ENCODE measurements around the gene SNTG2. TPM values are rescaled to one million over a fixed set of nuclear protein-coding genes. Genes with fewer than 3 reads are reported as not detected.

The SNTG2 gene
- polyA plus RNA-seq, 3 donors: not detected

- no peak for TF ChIP-seq CTCF (IDR thresholded peaks at IDR 0.05)
- no peaks in the 10 kb centered on the region for H3K36me3 Mint-ChIP-seq
- no peak overlapping the region for H3K9ac ChIP-seq (ENCODE audit: insufficient read depth, low read length, poor library complexity, severe bottlenecking)
- no peaks in the 10 kb centered on the region for H3K4me1 ChIP-seq (ENCODE audit: control insufficient read depth in 1 of 2, insufficient read depth in 2 of 2, low read length in 2 of 2)
- no peak overlapping the region for H3K27ac Mint-ChIP-seq
- no peak overlapping the region for H3K4me3 ChIP-seq (replicated peaks in 1 of 3; ENCODE audit: low read depth in 2 of 3, low read length in 3 of 3)
- H3K9me3 Mint-ChIP-seq: peaks cover 2 to 5% (median 3%) of the 10 kb centered on the region in 7 donors
- H3K9me3 ChIP-seq (replicated peaks in 1 of 2; ENCODE audit: control insufficient read depth in 1 of 2, insufficient read depth in 1 of 2, low read length in 2 of 2): peaks cover 0 to 5% of the 10 kb centered on the region in 2 donors
- H3K79me2 ChIP-seq (ENCODE audit: insufficient read depth, low read length): no peaks in the 10 kb centered on the region
- H4K20me1 ChIP-seq (ENCODE audit: insufficient read depth, low read length): no peaks in the 10 kb centered on the region
- H3K4me3 Mint-ChIP-seq: no peak overlapping the region
- 86% methylated on average over 6 of the region's 7 CpGs for WGBS (ENCODE audit: insufficient coverage)
- no peak for DNase-seq
- H3K27me3 Mint-ChIP-seq (ENCODE audit: low read depth in 3 of 3): peaks cover 0 to 6% (median 3%) of the 10 kb centered on the region in 3 donors
- H3K4me2 ChIP-seq (replicated peaks; ENCODE audit: extremely low read depth, low read length, poor library complexity, severe bottlenecking): no peak overlapping the region
- H3K27me3 ChIP-seq (ENCODE audit: control insufficient read depth in 2 of 2, insufficient read depth in 2 of 2, low read length in 2 of 2): no peaks in the 10 kb centered on the region
- no peaks in the 10 kb centered on the region for H3K4me1 Mint-ChIP-seq
- no peaks in the 10 kb centered on the region for H3K36me3 ChIP-seq (replicated peaks in 1 of 2; ENCODE audit: control insufficient read depth in 1 of 2, insufficient read depth in 2 of 2, low read length in 2 of 2)
- no peak overlapping the region for H2AFZ ChIP-seq (ENCODE audit: insufficient read depth, low read depth, low read length, poor library complexity, severe bottlenecking)
- H3K27ac ChIP-seq (ENCODE audit: low read depth in 1 of 2, low read length in 2 of 2): no peak overlapping the region
- intact Hi-C loops (cut with micrococcal nuclease): no loop called here
Observed at GRCh38 chr2:1068822-1069221, 118.2 kb downstream of the SNTG2 start.

DNA sequence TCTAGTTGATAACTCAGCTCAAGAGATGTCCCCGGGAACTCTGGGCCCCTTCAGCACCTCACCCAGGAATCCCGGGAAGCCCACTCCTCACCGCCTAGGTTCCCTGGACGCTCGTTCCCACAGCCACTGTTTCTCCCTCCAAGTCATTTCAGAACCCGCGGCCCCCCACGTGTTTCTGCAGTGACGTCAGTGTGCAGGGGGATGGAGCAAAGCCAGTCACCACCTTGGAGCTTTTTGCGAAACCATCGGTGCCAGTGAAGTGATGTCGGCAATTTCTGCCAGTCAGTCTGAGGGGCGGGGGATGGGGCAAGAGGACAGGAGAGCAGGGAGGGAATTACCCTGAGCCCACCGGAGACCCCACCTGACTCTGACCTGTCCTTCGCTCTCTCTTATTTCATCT lies 119.2 kb downstream of the SNTG2 start:
- no peak for TF ChIP-seq CTCF (IDR thresholded peaks at IDR 0.05)
- no peak overlapping the region for H3K4me2 ChIP-seq (replicated peaks; ENCODE audit: extremely low read depth, low read length, poor library complexity, severe bottlenecking)
- H3K4me3 ChIP-seq (replicated peaks in 1 of 3; ENCODE audit: low read depth in 2 of 3, low read length in 3 of 3): no peak overlapping the region
- no peaks in the 10 kb centered on the region for H3K36me3 Mint-ChIP-seq
- H2AFZ ChIP-seq (ENCODE audit: insufficient read depth, low read depth, low read length, poor library complexity, severe bottlenecking): no peak overlapping the region
- H3K27ac Mint-ChIP-seq: no peak overlapping the region
- H3K36me3 ChIP-seq (replicated peaks in 1 of 2; ENCODE audit: control insufficient read depth in 1 of 2, insufficient read depth in 2 of 2, low read length in 2 of 2): no peaks in the 10 kb centered on the region
- no peaks in the 10 kb centered on the region for H3K4me1 Mint-ChIP-seq
- H3K27ac ChIP-seq (ENCODE audit: low read depth in 1 of 2, low read length in 2 of 2): no peak overlapping the region
- peaks cover 0 to 4% (median 3%) of the 10 kb centered on the region in 3 donors for H3K27me3 Mint-ChIP-seq (ENCODE audit: low read depth in 3 of 3)
- H3K79me2 ChIP-seq (ENCODE audit: insufficient read depth, low read length): no peaks in the 10 kb centered on the region
- 82% methylated on average over 7 of the region's 15 CpGs for WGBS (ENCODE audit: insufficient coverage)
- H4K20me1 ChIP-seq (ENCODE audit: insufficient read depth, low read length): no peaks in the 10 kb centered on the region
- peaks cover 0 to 5% of the 10 kb centered on the region in 2 donors for H3K9me3 ChIP-seq (replicated peaks in 1 of 2; ENCODE audit: control insufficient read depth in 1 of 2, insufficient read depth in 1 of 2, low read length in 2 of 2)
- no peak for DNase-seq
- H3K4me1 ChIP-seq (ENCODE audit: control insufficient read depth in 1 of 2, insufficient read depth in 2 of 2, low read length in 2 of 2): no peaks in the 10 kb centered on the region
- H3K9ac ChIP-seq (ENCODE audit: insufficient read depth, low read length, poor library complexity, severe bottlenecking): no peak overlapping the region
- H3K4me3 Mint-ChIP-seq: no peak overlapping the region
- H3K27me3 ChIP-seq (ENCODE audit: control insufficient read depth in 2 of 2, insufficient read depth in 2 of 2, low read length in 2 of 2): no peaks in the 10 kb centered on the region
- peaks cover 2 to 5% (median 3%) of the 10 kb centered on the region in 7 donors for H3K9me3 Mint-ChIP-seq
- intact Hi-C loops (cut with micrococcal nuclease): no loop called here

Measured in CD14-positive monocyte (primary cell).